ENCODE results near the gene POU5F1.

The POU5F1 gene

GRCh38 chr6:31180500-31180899, 10.0 kb upstream of the POU5F1 start:
- H3K4me3 ChIP-seq (ENCODE audit: low read depth, low read length): no peak overlapping the region
- TF ChIP-seq CTCF (IDR thresholded peaks at IDR 0.05; ENCODE audit: insufficient read depth, low read depth, low read length, missing control alignments): no peak
- DNase-seq (ENCODE audit: low read depth): no peak

GRCh38 chr6:31179896-31180295, 9.4 kb upstream of the POU5F1 start:
- no peak for TF ChIP-seq CTCF (IDR thresholded peaks at IDR 0.05; ENCODE audit: insufficient read depth, low read depth, low read length, missing control alignments)
- no peak overlapping the region for H3K4me3 ChIP-seq (ENCODE audit: low read depth, low read length)
- no peak for DNase-seq (ENCODE audit: low read depth)

- no peak for DNase-seq (ENCODE audit: low read depth)
- H3K4me3 ChIP-seq (ENCODE audit: low read depth, low read length): no peak overlapping the region
- no peak for TF ChIP-seq CTCF (IDR thresholded peaks at IDR 0.05; ENCODE audit: insufficient read depth, low read depth, low read length, missing control alignments)
These were observed 8.5 kb upstream of the POU5F1 start for GRCh38 chr6:31179042-31179386.

GRCh38 chr6:31178143-31179041, 7.9 kb upstream of the POU5F1 start:
- no peak overlapping the region for H3K4me3 ChIP-seq (ENCODE audit: low read depth, low read length)
- TF ChIP-seq CTCF (IDR thresholded peaks at IDR 0.05; ENCODE audit: insufficient read depth, low read depth, low read length, missing control alignments): no peak

GRCh38 chr6:31175971-31176370, 5.5 kb upstream of the POU5F1 start:
- no peak for TF ChIP-seq CTCF (IDR thresholded peaks at IDR 0.05; ENCODE audit: insufficient read depth, low read depth, low read length, missing control alignments)
- no peak for DNase-seq (ENCODE audit: low read depth)
- no peak overlapping the region for H3K4me3 ChIP-seq (ENCODE audit: low read depth, low read length)

More at GRCh38 chr6:31178143-31179041, 7.9 kb upstream of the POU5F1 start:
- DNase-seq (ENCODE audit: low read depth): peak; percentile 64

GRCh38 chr6:31174378-31174777, 3.9 kb upstream of the POU5F1 start:
- no peak for DNase-seq (ENCODE audit: low read depth)
- TF ChIP-seq CTCF (IDR thresholded peaks at IDR 0.05; ENCODE audit: insufficient read depth, low read depth, low read length, missing control alignments): no peak
- no peak overlapping the region for H3K4me3 ChIP-seq (ENCODE audit: low read depth, low read length)

GRCh38 chr6:31173406-31173805, 2.9 kb upstream of the POU5F1 start:
- no peak for DNase-seq (ENCODE audit: low read depth)
- TF ChIP-seq CTCF (IDR thresholded peaks at IDR 0.05; ENCODE audit: insufficient read depth, low read depth, low read length, missing control alignments): no peak

More at GRCh38 chr6:31173406-31173805, 2.9 kb upstream of the POU5F1 start:
- no peak overlapping the region for H3K4me3 ChIP-seq (ENCODE audit: low read depth, low read length)
